HEK293 (cell line): ENCODE measurements around the gene COX7A1.

Source experiments
- ELK4 ChIP-seq: IDR thresholded peaks from 2 replicates; pipeline ENCODE4 v1.6.1; 2011; ENCODE audit warnings: mild to moderate bottlenecking, low read depth, low read length, borderline replicate concordance
- HOXA7 ChIP-seq: sonication (generic); formaldehyde crosslinking; IDR thresholded peaks from 2 replicates; pipeline ENCODE4 v1.8.1; 2022; ENCODE audit warnings: missing genetic modification reagents, borderline replicate concordance
- OSR2 ChIP-seq: fragments of 450-650 bp; formaldehyde crosslinking; IDR thresholded peaks from 2 replicates; pipeline ENCODE4 v1.5.1; 2016; ENCODE audit warnings: missing biosample characterization, missing genetic modification characterization
- OVOL3 ChIP-seq: fragments of 450-650 bp; formaldehyde crosslinking; IDR thresholded peaks from 2 replicates; pipeline ENCODE4 v1.5.1; 2016; ENCODE audit warnings: missing biosample characterization, missing genetic modification characterization
- PRDM1 ChIP-seq: fragments of 450-650 bp; formaldehyde crosslinking; IDR thresholded peaks from 2 replicates; pipeline ENCODE4; 2016; ENCODE audit warnings: missing biosample characterization, missing genetic modification characterization
- PRDM2 ChIP-seq: fragments of 450-650 bp; formaldehyde crosslinking; IDR thresholded peaks from 2 replicates; pipeline ENCODE4 v1.5.1; 2016; ENCODE audit warnings: missing biosample characterization, missing genetic modification characterization, borderline replicate concordance
- PRDM4 ChIP-seq: fragments of 450-650 bp; formaldehyde crosslinking; IDR thresholded peaks from 2 replicates; pipeline ENCODE4 v1.5.1; 2017; ENCODE audit warnings: missing biosample characterization, missing genetic modification characterization
- PRDM6 ChIP-seq: fragments of 450-650 bp; formaldehyde crosslinking; IDR thresholded peaks from 2 replicates; pipeline ENCODE4 v1.5.1; 2017; ENCODE audit warnings: missing biosample characterization, missing genetic modification characterization
- SALL2 ChIP-seq: fragments of 450-650 bp; formaldehyde crosslinking; IDR thresholded peaks from 2 replicates; pipeline ENCODE4 v1.5.0; 2017; ENCODE audit warnings: missing biosample characterization, mild to moderate bottlenecking, missing genetic modification characterization, borderline replicate concordance
- SP7 ChIP-seq: fragments of 450-650 bp; formaldehyde crosslinking; IDR thresholded peaks from 2 replicates; pipeline ENCODE4 v1.5.1; 2016; ENCODE audit warnings: missing biosample characterization, missing genetic modification characterization
- ZBTB44 ChIP-seq: fragments of 450-650 bp; IDR thresholded peaks from 2 replicates; pipeline ENCODE4 v1.5.1; 2018; ENCODE audit warnings: missing biosample characterization, mild to moderate bottlenecking, missing genetic modification characterization
- ZBTB7A ChIP-seq: fragments of 450-650 bp; formaldehyde crosslinking; IDR thresholded peaks from 2 replicates; pipeline ENCODE4 v1.5.1; 2016; ENCODE audit warnings: low read depth, missing biosample characterization, missing genetic modification characterization
- ZBTB8A ChIP-seq: fragments of 450-650 bp; formaldehyde crosslinking; IDR thresholded peaks from 2 replicates; pipeline ENCODE4 v1.5.1; 2016; ENCODE audit warnings: missing biosample characterization, missing genetic modification characterization
- ZFP69B ChIP-seq: fragments of 450-650 bp; formaldehyde crosslinking; IDR thresholded peaks from 2 replicates; pipeline ENCODE4 v1.5.1; 2016; ENCODE audit warnings: missing biosample characterization, missing genetic modification characterization
- ZNF138 ChIP-seq: fragments of 450-650 bp; formaldehyde crosslinking; IDR thresholded peaks from 2 replicates; pipeline ENCODE4 v1.5.1; 2016; ENCODE audit warnings: missing biosample characterization, missing genetic modification characterization, borderline replicate concordance
- ZNF211 ChIP-seq: fragments of 450-650 bp; formaldehyde crosslinking; IDR thresholded peaks from 2 replicates; pipeline ENCODE4 v1.5.1; 2016; ENCODE audit warnings: low read depth, missing biosample characterization, missing genetic modification characterization
- ZNF266 ChIP-seq: fragments of 450-650 bp; formaldehyde crosslinking; IDR thresholded peaks from 2 replicates; pipeline ENCODE4 v1.5.1; 2016; ENCODE audit warnings: missing biosample characterization, missing genetic modification characterization, low read depth
- ZNF341 ChIP-seq: fragments of 450-650 bp; formaldehyde crosslinking; IDR thresholded peaks from 2 replicates; pipeline ENCODE4; 2016; ENCODE audit warnings: low read depth, missing biosample characterization, missing genetic modification characterization
- ZNF391 ChIP-seq: fragments of 450-650 bp; formaldehyde crosslinking; IDR thresholded peaks from 2 replicates; pipeline ENCODE4 v1.5.1; 2016; ENCODE audit warnings: low read depth, missing biosample characterization, missing genetic modification characterization, borderline replicate concordance
- ZNF394 ChIP-seq: fragments of 450-650 bp; formaldehyde crosslinking; IDR thresholded peaks from 2 replicates; pipeline ENCODE4 v1.5.1; 2016; ENCODE audit warnings: missing biosample characterization, missing genetic modification characterization, mild to moderate bottlenecking, moderate library complexity, borderline replicate concordance
- ZNF501 ChIP-seq: fragments of 450-650 bp; formaldehyde crosslinking; IDR thresholded peaks from 2 replicates; pipeline ENCODE4 v1.5.1; 2016; ENCODE audit warnings: missing biosample characterization, missing genetic modification characterization
- ZNF548 ChIP-seq: fragments of 450-650 bp; formaldehyde crosslinking; IDR thresholded peaks from 2 replicates; pipeline ENCODE4 v1.5.1; 2016; ENCODE audit warnings: missing biosample characterization, missing genetic modification characterization
- ZNF561 ChIP-seq: fragments of 450-650 bp; IDR thresholded peaks from 2 replicates; pipeline ENCODE4 v1.5.1; 2018; ENCODE audit warnings: missing biosample characterization, missing genetic modification characterization, borderline replicate concordance
- ZNF585B ChIP-seq: fragments of 450-650 bp; formaldehyde crosslinking; IDR thresholded peaks from 2 replicates; pipeline ENCODE4 v1.5.1; 2016; ENCODE audit warnings: missing biosample characterization, missing genetic modification characterization
- ZNF776 ChIP-seq: fragments of 450-650 bp; formaldehyde crosslinking; IDR thresholded peaks from 2 replicates; pipeline ENCODE4 v1.5.0; 2017; ENCODE audit warnings: missing biosample characterization, missing genetic modification characterization, borderline replicate concordance
- ZNF792 ChIP-seq: fragments of 450-650 bp; formaldehyde crosslinking; IDR thresholded peaks from 2 replicates; pipeline ENCODE4 v1.5.1; 2016; ENCODE audit warnings: missing biosample characterization, missing genetic modification characterization
- ZXDB ChIP-seq: fragments of 450-650 bp; formaldehyde crosslinking; IDR thresholded peaks from 2 replicates; pipeline ENCODE4 v1.5.1; 2016; ENCODE audit warnings: missing biosample characterization, missing genetic modification characterization

COX7A1 gene

GRCh38 chr19:36113894-36114720, 38.1 kb downstream of the COX7A1 start (continued):
- TF ChIP-seq PRDM4 (tag by site-specific recombination) (no peak), PRDM2 (peak; percentile 86; the same call in 1 of the 2 replicates), ZNF501 (tag by site-specific recombination) (no peak), ZNF266 (tag by site-specific recombination) (no peak), ZNF138 (tag by site-specific recombination) (no peak), OVOL3 (tag by site-specific recombination) (no peak), ZNF548 (tag by site-specific recombination) (no peak; the same call in 1 of the 2 replicates), ZNF211 (tag by site-specific recombination) (no peak), ZNF776 (tag by site-specific recombination) (no peak), SALL2 (tag by site-specific recombination) (no peak), SP7 (tag by site-specific recombination) (no peak), ZFP69B (tag by site-specific recombination) (no peak), ZNF561 (tag by site-specific recombination) (no peak), ZNF792 (no peak), HOXA7 (CRISPR knock-in tag) (no peak), PRDM6 (no peak), ZNF341 (tag by site-specific recombination) (peak; percentile 59), ZBTB44 (no peak), PRDM1 (tag by site-specific recombination) (no peak), ZNF394 (tag by site-specific recombination) (no peak), OSR2 (tag by site-specific recombination) (no peak), ZBTB7A (tag by site-specific recombination) (no peak; the same call in 1 of the 2 replicates), ELK4 (no peak), ZNF391 (tag by site-specific recombination) (0 out of 2 replicates have a peak, but pooled peaks have one; percentile 38), ZBTB8A (tag by site-specific recombination) (no peak), ZNF585B (tag by site-specific recombination) (no peak), ZXDB (no peak)
